ENCODE results near the gene COP1. TPM values are rescaled to one million over a fixed set of nuclear protein-coding genes. Genes with fewer than 3 reads are reported as not detected.

Gene COP1
- total RNA-seq, 4 donors from 2014 or later, result 46.2 to 76.3 (median 50.5) TPM

GRCh38 chr1:176177764-176178163, 29.3 kb downstream of the COP1 start:
- TF ChIP-seq POLR2A (IDR thresholded peaks at IDR 0.05) (no peak), CTCF (IDR thresholded peaks at IDR 0.05) (no peak)
- intact Hi-C loops (cut with DNase I; ENCODE audit: low total_unique reads), result no loop called here
- 86 to 87% methylated on average over 2 of the region's 2 CpGs for WGBS, 2 donors
- no peak for DNase-seq (ENCODE audit: low spot score in 2 of 2)
- no peak overlapping the region for H3K4me3 ChIP-seq (ENCODE audit: low read depth, poor library complexity, severe bottlenecking)

- intact Hi-C loops (cut with DNase I; ENCODE audit: low total_unique reads), result no loop called here
- DNase-seq (ENCODE audit: low spot score in 2 of 2), result no peak
- H3K4me3 ChIP-seq (ENCODE audit: low read depth, poor library complexity, severe bottlenecking), result no peak overlapping the region
- TF ChIP-seq POLR2A (IDR thresholded peaks at IDR 0.05) (no peak), CTCF (IDR thresholded peaks at IDR 0.05) (no peak)
These were observed 33.0 kb downstream of the COP1 start for GRCh38 chr1:176174108-176174507.

GRCh38 chr1:176172215-176172614, 34.9 kb downstream of the COP1 start:
- DNase-seq (ENCODE audit: low spot score in 2 of 2), result no peak
- TF ChIP-seq CTCF (IDR thresholded peaks at IDR 0.05) (no peak), POLR2A (IDR thresholded peaks at IDR 0.05) (no peak)
- intact Hi-C loops (cut with DNase I; ENCODE audit: low total_unique reads), result no loop called here
- no peak overlapping the region for H3K4me3 ChIP-seq (ENCODE audit: low read depth, poor library complexity, severe bottlenecking)
- WGBS, 2 donors, result 99% methylated on average over 6 of the region's 6 CpGs

GRCh38 chr1:176167210-176167609, 39.9 kb downstream of the COP1 start:
- no peak overlapping the region for H3K4me3 ChIP-seq (ENCODE audit: low read depth, poor library complexity, severe bottlenecking)
- intact Hi-C loops (cut with DNase I; ENCODE audit: low total_unique reads), result no loop called here
- DNase-seq (ENCODE audit: low spot score in 2 of 2), result no peak
- 89 to 91% methylated on average over 4 of the region's 4 CpGs for WGBS, 2 donors
- TF ChIP-seq CTCF (IDR thresholded peaks at IDR 0.05) (no peak), POLR2A (IDR thresholded peaks at IDR 0.05) (no peak)

GRCh38 chr1:176165573-176165972, 41.5 kb downstream of the COP1 start:
- no peak for DNase-seq (ENCODE audit: low spot score in 2 of 2)
- intact Hi-C loops (cut with DNase I; ENCODE audit: low total_unique reads), result no loop called here
- TF ChIP-seq CTCF (IDR thresholded peaks at IDR 0.05), result no peak
- no peak for TF ChIP-seq POLR2A (IDR thresholded peaks at IDR 0.05)
- H3K4me3 ChIP-seq (ENCODE audit: low read depth, poor library complexity, severe bottlenecking), result no peak overlapping the region
- 94 to 100% methylated on average over 2 of the region's 2 CpGs for WGBS, 2 donors

- no peak for TF ChIP-seq POLR2A (IDR thresholded peaks at IDR 0.05)
- TF ChIP-seq CTCF (IDR thresholded peaks at IDR 0.05), result no peak
- intact Hi-C loops (cut with DNase I; ENCODE audit: low total_unique reads), result no loop called here
- 94 to 97% methylated on average over 2 of the region's 2 CpGs for WGBS, 2 donors
- no peak for DNase-seq (ENCODE audit: low spot score in 2 of 2)
- no peak overlapping the region for H3K4me3 ChIP-seq (ENCODE audit: low read depth, poor library complexity, severe bottlenecking)
These were observed 42.9 kb downstream of the COP1 start for GRCh38 chr1:176164014-176164678.
